K562 (cell line): ENCODE results near the gene HSF2BP. TPM values are rescaled to one million over a fixed set of nuclear protein-coding genes. Genes with fewer than 3 reads are reported as not detected.

Experiments used
- CAMTA2 ChIP-seq: fragments of 250-450 bp; sonication (Bioruptor Pico); conservative IDR thresholded peaks from 2 replicates; pipeline ENCODE4 v1.5.1; 2022
- CCNT2 ChIP-seq: IDR thresholded peaks from 2 replicates; pipeline ENCODE4 v1.6.1; 2011; ENCODE audit warnings: borderline replicate concordance, low read depth, mild to moderate bottlenecking, moderate library complexity, mixed read lengths, low read length; ENCODE audit not compliant: insufficient read length; ENCODE audit errors: extremely low read depth
- CGGBP1 ChIP-seq: fragments of 250-450 bp; sonication (Bioruptor Pico); IDR thresholded peaks from 2 replicates; pipeline ENCODE4 v1.9.0; 2021; ENCODE audit warnings: mild to moderate bottlenecking
- CREM ChIP-seq: IDR thresholded peaks from 2 replicates; pipeline ENCODE4 v1.6.1; 2014; ENCODE audit warnings: antibody characterized with exemption, low read depth
- FOXM1 ChIP-seq, 2 experiments: fragments of 450-650 bp in 1 of 2; sonication (generic) in 1 of 2; formaldehyde crosslinking in 1 of 2; IDR thresholded peaks; 2 replicates each; pipeline versions ENCODE4 v1.6.1 to v1.9.0; 2017 to 2022; ENCODE audit warnings: low read depth in 2 of 2, mild to moderate bottlenecking in 2 of 2, missing genetic modification reagents in 1 of 2, moderate library complexity in 1 of 2
- HDAC6 ChIP-seq: IDR thresholded peaks from 2 replicates; pipeline ENCODE4 v1.6.1; 2012; ENCODE audit warnings: low read depth, mild to moderate bottlenecking, control low read depth, inconsistent platforms, low read length, moderate library complexity
- HMGXB4 ChIP-seq: sonication (generic); formaldehyde crosslinking; IDR thresholded peaks from 2 replicates; pipeline ENCODE4 v1.8.1; 2023; ENCODE audit warnings: mild to moderate bottlenecking, missing genetic modification reagents
- NCOA2 ChIP-seq, 2 experiments: fragments of 450-650 bp; IDR thresholded peaks; 2 replicates each; pipeline ENCODE4 v1.6.1; 2018; ENCODE audit warnings: mild to moderate bottlenecking in 2 of 2, moderate library complexity in 1 of 2; ENCODE audit not compliant: partially characterized antibody in 2 of 2
- NEUROD1 ChIP-seq: fragments of 150-350 bp; IDR thresholded peaks from 2 replicates; pipeline ENCODE4 v1.6.1; 2014; ENCODE audit warnings: borderline replicate concordance, low read length, low read depth; ENCODE audit not compliant: partially characterized antibody
- NFATC3 ChIP-seq: fragments of 450-650 bp; IDR thresholded peaks from 2 replicates; pipeline ENCODE4 v1.6.1; 2017; ENCODE audit warnings: mild to moderate bottlenecking
- SMAD3 ChIP-seq: fragments of 450-650 bp; formaldehyde crosslinking; conservative IDR thresholded peaks from 2 replicates; pipeline ENCODE4 v1.4.0; 2020; ENCODE audit warnings: mild to moderate bottlenecking
- SUPT5H ChIP-seq: fragments of 450-650 bp; IDR thresholded peaks from 2 replicates; pipeline ENCODE4 v1.6.1; 2016
- TARDBP ChIP-seq: fragments of 450-650 bp; IDR thresholded peaks from 2 replicates; pipeline ENCODE4 v1.6.1; 2016
- TBP ChIP-seq: optimal IDR thresholded peaks from 2 replicates; pipeline ENCODE3; 2011; ENCODE audit warnings: low read depth, low read length, improper control_type of control experiment
- TCF3 ChIP-seq: sonication (generic); formaldehyde crosslinking; IDR thresholded peaks from 2 replicates; pipeline ENCODE4 v1.4.0; 2020; ENCODE audit warnings: mild to moderate bottlenecking, missing genetic modification reagents
- TRIM28 ChIP-seq: fragments of 450-650 bp; IDR thresholded peaks from 2 replicates; pipeline ENCODE4 v1.6.1; 2017
- ZNF12 ChIP-seq: sonication (generic); formaldehyde crosslinking; IDR thresholded peaks from 2 replicates; pipeline ENCODE4 v1.4.0; 2020; ENCODE audit warnings: mild to moderate bottlenecking, missing genetic modification reagents
- ZNF280A ChIP-seq: fragments of 450-650 bp; IDR thresholded peaks from 2 replicates; pipeline ENCODE4 v1.6.1; 2018; ENCODE audit warnings: mild to moderate bottlenecking, low read depth; ENCODE audit not compliant: partially characterized antibody
- ZNF668 ChIP-seq: fragments of 250-450 bp; sonication (Bioruptor Pico); IDR thresholded peaks from 2 replicates; pipeline ENCODE4 v1.8.0; 2022; ENCODE audit warnings: mild to moderate bottlenecking, inconsistent platforms
- polyA plus RNA-seq, 8 experiments: library from polyadenylated mRNA; depleted of rRNA in 4 of 8; stranded (reverse) in 5 of 8; unstranded in 3 of 8; fragments of >200 nt; fragmentation: Nextera tagmentation in 2 of 8; fragmentation: Illumina TruSeq in 1 of 8; extraction: Ambion mirVana in 2 of 8; extraction: Trizol in 1 of 8; gene quantifications; 2 replicates each; pipeline versions ENCODE4 v1.2.1 to v1.2.3, GENCODE V29; 2011 to 2014; ENCODE audit warnings: inconsistent platforms in 1 of 8, missing spikeins in 1 of 8
- total RNA-seq, 7 experiments: library from RNA; depleted of rRNA in 6 of 7; stranded (reverse); fragments of >200 nt in 6 of 7; fragmentation: Illumina TruSeq in 2 of 7; extraction: Trizol in 2 of 7; gene quantifications; 2 replicates each; pipeline versions ENCODE4 v1.2.1 to v1.2.3, GENCODE V29; 2011 to 2021; ENCODE audit warnings: low replicate concordance in 1 of 7
- TF ChIP-seq, protein P1 (sequence below): fragments of 450-650 bp; IDR thresholded peaks from 2 replicates; pipeline ENCODE4 v1.6.1; 2016; ENCODE audit warnings: missing biosample characterization, missing genetic modification characterization
- TF ChIP-seq, protein P2 (sequence below): fragments of 450-650 bp; conservative IDR thresholded peaks from 2 replicates; pipeline ENCODE4 v1.6.1; 2016; ENCODE audit warnings: missing genetic modification characterization, low read depth, mild to moderate bottlenecking, missing compliant biosample characterization, moderate library complexity

HSF2BP gene
- total and polyA plus RNA-seq, 9 of the 15 experiments (the other 6 are each of a cell fraction or from before 2014, with no cell fraction given): 0.04 to 0.57 (median 0.20) TPM; not detected in 2

GRCh38 chr21:43646550-43647260 is 12.6 kb downstream of the HSF2BP start (continued):
- TF ChIP-seq CAMTA2 (CRISPR knock-in tag): no peak
- no peak for TF ChIP-seq FOXM1 (IDR thresholded peaks at IDR 0.05; ENCODE audit: low read depth)
- no peak for TF ChIP-seq FOXM1 (CRISPR knock-in tag; IDR thresholded peaks at IDR 0.05; ENCODE audit: low read depth)
- TF ChIP-seq ZNF280A: no peak
- no peak for TF ChIP-seq NCOA2 (IDR thresholded peaks at IDR 0.05; ENCODE audit: partially characterized antibody in 2 of 2)
- no peak for TF ChIP-seq NFATC3
- TF ChIP-seq CREM: peak; percentile 68
- no peak for TF ChIP-seq SMAD3 (CRISPR knock-in tag)
- no peak for TF ChIP-seq SUPT5H
- TF ChIP-seq HDAC6: no peak
- TF ChIP-seq CCNT2: no peak
- TF ChIP-seq HMGXB4: no peak
- TF ChIP-seq, protein P1, sequence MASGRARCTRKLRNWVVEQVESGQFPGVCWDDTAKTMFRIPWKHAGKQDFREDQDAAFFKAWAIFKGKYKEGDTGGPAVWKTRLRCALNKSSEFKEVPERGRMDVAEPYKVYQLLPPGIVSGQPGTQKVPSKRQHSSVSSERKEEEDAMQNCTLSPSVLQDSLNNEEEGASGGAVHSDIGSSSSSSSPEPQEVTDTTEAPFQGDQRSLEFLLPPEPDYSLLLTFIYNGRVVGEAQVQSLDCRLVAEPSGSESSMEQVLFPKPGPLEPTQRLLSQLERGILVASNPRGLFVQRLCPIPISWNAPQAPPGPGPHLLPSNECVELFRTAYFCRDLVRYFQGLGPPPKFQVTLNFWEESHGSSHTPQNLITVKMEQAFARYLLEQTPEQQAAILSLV (tag): no peak
- peak; percentile 32 for TF ChIP-seq NEUROD1
- peak; percentile 71; the same call in 1 of the 2 replicates for TF ChIP-seq TARDBP
- TF ChIP-seq TCF3 (CRISPR knock-in tag): peak; percentile 44
- TF ChIP-seq TBP: no peak
- no peak for TF ChIP-seq TRIM28
- no peak for TF ChIP-seq CGGBP1 (CRISPR knock-in tag)
- TF ChIP-seq ZNF668 (CRISPR knock-in tag): no peak
- no peak for TF ChIP-seq ZNF12
- TF ChIP-seq, protein P2, sequence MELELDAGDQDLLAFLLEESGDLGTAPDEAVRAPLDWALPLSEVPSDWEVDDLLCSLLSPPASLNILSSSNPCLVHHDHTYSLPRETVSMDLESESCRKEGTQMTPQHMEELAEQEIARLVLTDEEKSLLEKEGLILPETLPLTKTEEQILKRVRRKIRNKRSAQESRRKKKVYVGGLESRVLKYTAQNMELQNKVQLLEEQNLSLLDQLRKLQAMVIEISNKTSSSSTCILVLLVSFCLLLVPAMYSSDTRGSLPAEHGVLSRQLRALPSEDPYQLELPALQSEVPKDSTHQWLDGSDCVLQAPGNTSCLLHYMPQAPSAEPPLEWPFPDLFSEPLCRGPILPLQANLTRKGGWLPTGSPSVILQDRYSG (tag): no peak
